ENCODE measurements around the gene HNMT. TPM values are rescaled to one million over a fixed set of nuclear protein-coding genes. Genes with fewer than 3 reads are reported as not detected.
A peak's percentile ranks its signal among the peaks of the same experiment; 100 is the strongest.

HNMT gene
- total and polyA plus RNA-seq, 2 of the 13 experiments (the other 11 are each of a cell fraction or from before 2014, with no cell fraction given) = 279 to 309 TPM

- no peak for TF ChIP-seq ZBTB42 (CRISPR knock-in tag; IDR thresholded peaks at IDR 0.05)
- TF ChIP-seq HNF1B (CRISPR knock-in tag; IDR thresholded peaks at IDR 0.05) = no peak
- no peak for TF ChIP-seq SETDB1 (CRISPR knock-in tag; IDR thresholded peaks at IDR 0.05; ENCODE audit: borderline replicate concordance)
- 0 out of 2 replicates have a peak, but pooled peaks have one; percentile 72 for TF ChIP-seq HBP1 (CRISPR knock-in tag; IDR thresholded peaks at IDR 0.05; ENCODE audit: low read depth)
- no peak for TF ChIP-seq PRDM15 (CRISPR knock-in tag; IDR thresholded peaks at IDR 0.05)
- no peak for TF ChIP-seq FOXM1 (CRISPR knock-in tag; IDR thresholded peaks at IDR 0.05)
- TF ChIP-seq NFIB (CRISPR knock-in tag; IDR thresholded peaks at IDR 0.05; ENCODE audit: borderline replicate concordance) = no peak
- TF ChIP-seq ZNF441 (CRISPR knock-in tag; IDR thresholded peaks at IDR 0.05; ENCODE audit: borderline replicate concordance) = no peak
- no peak for TF ChIP-seq DMTF1 (CRISPR knock-in tag; IDR thresholded peaks at IDR 0.05)
- TF ChIP-seq KLF9 (CRISPR knock-in tag; IDR thresholded peaks at IDR 0.05; ENCODE audit: low read depth) = no peak
- no peak for TF ChIP-seq ZFP36L2 (CRISPR knock-in tag; IDR thresholded peaks at IDR 0.05)
- TF ChIP-seq ZNF780A (CRISPR knock-in tag; IDR thresholded peaks at IDR 0.05) = no peak
- TF ChIP-seq ZNF883 (CRISPR knock-in tag; IDR thresholded peaks at IDR 0.05; ENCODE audit: not compliant biosample characterization) = no peak
- peak; percentile 95 for TF ChIP-seq ZGPAT (CRISPR knock-in tag; IDR thresholded peaks at IDR 0.05)
- no peak for TF ChIP-seq ZNF496 (CRISPR knock-in tag; IDR thresholded peaks at IDR 0.05; ENCODE audit: insufficient replicate concordance)
- TF ChIP-seq DBP (CRISPR knock-in tag; IDR thresholded peaks at IDR 0.05; ENCODE audit: not compliant biosample characterization) = peak; percentile 75
Observed at GRCh38 chr2:137928547-137929518, 35.4 kb upstream of the HNMT start (continued).

Measured in HepG2 (cell line).